HG02884 (cell line): ENCODE measurements around the gene RIN3.
"Not testable (repeated sequence)": the region's sequence is repeated elsewhere in the genome, so short reads cannot be mapped to it uniquely, and the experiment has no call there.

Source experiments
- ATAC-seq: cut with Tn5 transposase; IDR thresholded peaks from one replicate; pipeline ENCODE4 v1.9.1; 2021; ENCODE audit warnings: mild to moderate bottlenecking, moderate library complexity; ENCODE audit not compliant: unreplicated experiment

The RIN3 gene

DNA sequence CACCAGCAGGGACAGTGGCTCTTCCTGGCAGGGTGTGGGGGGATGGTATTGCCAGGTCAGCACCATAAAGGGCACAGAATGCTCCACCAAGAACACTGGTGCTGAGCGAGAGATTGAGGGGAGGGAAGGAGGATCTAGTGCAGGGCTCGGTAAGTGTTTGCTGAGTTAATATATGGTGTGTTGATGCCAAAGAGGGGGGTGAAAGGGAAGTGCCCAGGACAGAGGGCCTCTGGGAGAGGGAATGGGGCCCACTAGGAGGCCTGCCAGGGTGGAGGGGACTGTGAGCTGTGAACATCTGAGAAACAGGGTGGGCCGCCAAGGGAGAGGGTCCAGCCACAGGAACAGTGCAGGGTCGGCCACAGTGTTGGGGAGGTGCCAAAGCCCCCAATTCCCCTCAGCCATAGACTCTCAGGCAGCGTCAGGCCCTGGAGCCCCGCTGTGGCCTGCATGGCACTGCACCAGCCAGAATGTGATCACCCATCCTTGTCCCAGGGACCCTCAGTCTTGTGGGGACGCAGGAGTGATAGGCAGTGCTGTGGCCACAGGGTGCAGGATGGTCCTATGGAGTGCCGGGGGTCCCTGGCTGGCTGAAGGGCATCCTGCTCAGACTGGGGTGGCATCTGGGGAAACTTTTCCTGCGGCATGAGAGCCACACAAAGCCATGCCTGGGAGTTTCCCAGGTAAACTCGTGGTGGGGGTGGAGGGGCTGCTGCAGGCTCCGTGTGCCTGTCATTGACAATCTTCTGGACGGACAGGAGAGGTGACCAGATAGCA lies 11.9 kb downstream of the RIN3 start:
- ATAC-seq = no peak

DNA sequence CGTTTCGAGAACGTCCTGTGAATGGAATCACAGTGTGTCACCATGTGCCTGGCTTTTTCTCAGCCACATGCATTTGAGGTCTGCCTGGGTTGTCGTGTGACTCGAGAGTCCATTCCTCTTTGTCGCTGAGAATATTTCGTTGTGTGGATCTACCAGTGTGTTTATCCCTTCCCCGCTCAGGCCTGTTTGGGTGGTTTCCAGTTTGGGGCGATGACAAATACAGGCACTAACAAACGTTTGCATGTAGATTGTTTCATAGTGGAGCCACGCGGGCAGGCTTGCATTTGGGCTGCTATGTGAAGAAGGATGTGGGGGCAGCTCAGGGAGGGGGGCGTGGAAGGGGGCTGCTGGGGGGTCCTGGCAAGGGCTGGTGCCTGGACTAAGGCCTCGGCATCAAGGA lies 14.1 kb downstream of the RIN3 start:
- ATAC-seq = no peak

DNA sequence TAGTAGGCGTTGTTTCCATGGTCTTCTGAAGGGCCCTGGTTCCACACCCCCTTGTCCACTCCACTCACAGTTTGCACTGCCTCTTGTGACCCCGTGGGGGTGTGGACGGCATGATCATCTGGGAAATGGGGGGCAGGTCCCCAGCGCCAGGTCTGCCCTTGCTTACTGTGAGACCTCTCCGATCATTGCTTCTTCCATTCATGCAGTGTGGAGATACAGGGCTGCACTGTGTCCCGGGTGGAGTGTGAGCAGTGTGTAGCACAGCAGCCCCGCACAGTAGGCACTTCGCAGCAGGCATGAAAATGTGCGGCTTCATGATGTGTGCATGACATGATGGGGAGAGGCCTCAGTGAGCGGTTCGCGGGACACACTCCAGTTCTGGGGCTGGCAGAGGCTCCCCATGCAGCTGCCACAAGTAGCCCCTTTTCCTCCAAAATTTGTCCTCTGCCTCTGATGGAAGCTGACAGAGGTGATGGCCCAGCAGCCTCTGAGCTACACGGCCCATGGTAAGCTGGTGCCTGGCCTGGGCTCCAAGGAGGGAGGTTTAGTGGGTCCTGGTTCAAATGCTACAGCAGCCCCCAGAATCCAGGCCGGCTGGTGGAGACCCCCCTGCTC lies 15.0 kb downstream of the RIN3 start:
- no peak for ATAC-seq

DNA sequence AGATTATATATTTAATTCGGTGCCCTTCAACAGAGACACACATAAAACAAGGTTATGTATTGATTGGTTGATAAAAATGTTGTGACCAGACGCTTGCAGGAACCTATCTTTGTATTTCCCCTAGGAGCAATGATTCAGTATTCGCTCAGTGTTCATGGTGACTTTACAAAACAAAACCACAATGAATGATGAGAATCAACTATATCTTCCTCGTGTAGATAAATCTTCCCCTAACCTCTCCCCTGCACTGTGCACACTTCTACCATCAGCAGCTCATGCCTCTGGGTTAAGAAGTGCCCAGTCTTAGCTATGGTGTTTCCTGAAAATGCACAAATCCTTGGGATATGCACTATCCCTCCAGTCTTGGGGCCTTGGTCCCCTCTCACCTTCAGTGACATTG lies 16.3 kb downstream of the RIN3 start:
- ATAC-seq = no peak

DNA sequence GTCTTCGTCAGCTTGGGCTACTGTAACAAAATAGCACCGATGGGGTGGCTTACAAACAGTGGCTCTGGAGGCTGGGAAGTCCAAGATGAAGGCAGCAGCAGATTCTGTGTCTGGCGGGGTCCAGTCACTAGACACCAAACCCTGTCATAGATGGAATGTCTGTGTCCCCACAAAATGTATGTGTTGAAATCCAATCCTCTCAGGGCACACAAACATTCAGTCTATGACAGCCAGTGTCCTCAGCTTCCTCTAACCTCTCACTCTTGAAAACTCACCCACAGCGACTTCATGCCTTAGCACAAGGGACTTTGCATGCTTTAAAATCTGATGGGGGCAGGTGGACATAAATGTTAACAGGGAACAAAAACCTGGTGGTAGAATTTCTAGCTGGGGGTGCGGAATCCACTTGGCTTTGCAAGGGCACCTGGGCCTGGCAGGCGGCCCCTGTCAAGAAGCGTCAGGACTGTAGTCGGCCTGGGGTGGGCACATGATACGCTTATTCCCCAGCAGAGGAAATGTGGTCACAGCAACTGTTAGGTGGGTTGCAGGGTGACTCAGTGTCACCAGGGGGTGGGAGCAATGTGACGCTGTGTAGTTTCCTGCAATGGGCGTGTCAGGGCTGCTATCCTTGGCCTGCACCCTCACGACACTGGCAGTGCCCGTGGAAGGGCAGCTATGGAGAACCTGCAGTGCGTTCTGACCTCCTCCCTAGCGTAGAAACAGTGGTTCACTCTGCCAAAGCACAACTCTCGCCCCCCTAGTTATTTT lies 17.7 kb downstream of the RIN3 start:
- no peak for ATAC-seq

DNA sequence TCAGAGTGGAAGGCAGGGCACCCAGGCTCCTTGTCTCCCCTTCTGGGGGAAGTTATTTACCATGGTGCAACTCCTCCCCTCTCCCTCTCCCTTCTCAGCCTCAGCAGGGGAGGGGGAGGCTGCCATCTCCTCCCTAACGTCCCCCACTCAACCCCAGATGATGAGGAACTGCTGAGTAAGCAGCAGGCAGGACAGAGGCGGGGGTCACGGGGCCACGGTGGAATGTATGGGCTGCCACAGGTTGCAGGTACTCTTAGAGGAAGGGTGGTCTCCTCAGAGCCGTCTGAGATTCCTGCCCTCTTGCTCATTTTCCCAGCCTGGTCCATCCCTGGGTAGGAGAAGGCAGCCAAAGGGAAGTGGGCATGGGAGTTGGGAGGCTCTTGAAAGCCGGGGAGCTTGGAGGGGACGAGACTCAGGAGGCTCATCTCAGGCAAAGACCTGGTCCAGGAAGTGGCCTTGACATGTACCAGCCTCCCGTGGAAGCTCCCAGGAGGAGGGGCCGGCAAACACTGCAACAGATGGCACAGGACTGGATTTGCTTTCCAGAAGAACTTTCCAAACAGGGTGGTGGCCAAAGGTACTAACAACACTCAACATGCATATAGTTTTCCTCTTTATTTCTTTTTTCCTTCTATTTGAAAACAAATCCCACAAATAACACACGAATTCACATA lies 19.0 kb downstream of the RIN3 start:
- no peak for ATAC-seq

DNA sequence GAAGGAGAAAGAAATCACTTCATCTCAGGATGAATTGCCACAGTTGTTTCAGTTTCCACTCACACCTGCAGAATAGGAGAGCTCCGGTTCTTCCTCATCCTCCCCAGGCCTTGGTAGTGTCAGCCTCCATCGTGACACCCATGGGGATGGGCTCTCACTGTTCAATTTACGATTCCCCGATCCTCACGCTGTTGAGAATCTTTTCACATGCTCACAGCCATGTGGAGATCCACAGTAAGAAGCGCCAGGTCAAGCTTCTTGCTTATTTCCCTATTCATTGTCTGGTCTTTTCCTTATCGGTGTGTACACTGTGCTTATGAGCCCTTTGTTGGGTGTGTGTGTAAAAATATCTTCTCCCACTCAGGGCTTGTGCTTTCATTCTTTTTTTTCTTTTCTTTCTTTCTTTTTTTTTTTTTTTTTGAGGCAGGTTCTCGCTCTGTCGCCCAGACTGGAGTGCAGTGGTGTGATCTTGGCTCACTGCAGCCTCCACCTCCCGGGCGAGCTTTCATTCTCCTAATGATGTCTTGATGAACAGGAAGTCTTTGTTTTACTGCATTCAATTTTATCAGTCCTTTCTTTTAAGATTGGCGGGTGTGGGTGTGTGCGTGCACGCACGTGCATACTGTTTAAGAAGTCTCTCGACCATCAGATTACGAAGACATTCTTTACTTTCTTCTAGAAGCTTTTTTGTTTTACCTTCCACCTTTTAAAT lies 21.5 kb downstream of the RIN3 start:
- ATAC-seq = no peak

DNA sequence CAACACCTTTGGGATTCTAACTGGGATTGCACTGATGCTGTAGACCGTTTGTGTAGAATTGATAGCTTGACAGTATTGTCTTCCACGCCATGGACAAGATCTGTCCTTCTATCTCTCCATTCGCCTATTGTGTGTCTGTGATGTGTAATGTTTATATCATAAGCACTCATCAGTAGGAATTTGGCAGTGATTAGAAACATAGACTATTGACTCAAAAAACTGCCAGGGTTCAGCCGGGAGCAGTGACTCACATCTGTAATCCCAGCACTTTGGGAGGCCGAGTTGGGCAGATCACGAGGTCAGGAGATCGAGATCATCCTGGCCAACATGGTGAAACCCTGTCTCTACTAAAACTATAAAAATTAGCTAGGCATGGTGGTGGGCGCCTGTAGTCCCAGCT lies 22.6 kb downstream of the RIN3 start:
- not testable (repeated sequence) for ATAC-seq

DNA sequence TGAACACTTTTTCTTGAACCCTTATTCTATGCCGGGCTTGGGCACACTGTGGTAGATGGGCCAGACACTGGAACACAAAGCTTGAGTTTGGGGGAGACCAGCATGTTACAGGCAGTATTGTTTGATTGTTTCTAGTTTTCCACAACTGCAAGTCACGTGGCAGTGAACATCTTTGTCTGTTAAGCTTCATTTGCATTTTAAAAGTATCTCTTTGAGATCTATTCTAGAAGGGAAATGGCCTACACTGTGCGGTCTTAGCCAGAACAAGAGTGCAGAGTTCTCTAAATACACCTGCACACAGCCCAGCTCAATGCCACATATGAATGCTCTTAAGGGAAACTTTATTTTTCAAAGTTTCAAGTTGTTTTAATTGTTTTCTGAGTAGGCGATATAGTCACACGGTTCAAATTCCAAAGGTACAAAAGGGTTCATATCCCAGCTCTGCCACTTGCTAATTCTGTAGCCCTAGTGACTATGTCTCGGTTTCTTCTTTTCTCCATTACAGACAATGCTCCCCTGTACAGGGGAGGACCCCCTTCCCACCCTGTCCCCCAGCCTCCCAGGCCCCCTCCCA lies 24.9 kb downstream of the RIN3 start:
- peak; percentile 85 for ATAC-seq

DNA sequence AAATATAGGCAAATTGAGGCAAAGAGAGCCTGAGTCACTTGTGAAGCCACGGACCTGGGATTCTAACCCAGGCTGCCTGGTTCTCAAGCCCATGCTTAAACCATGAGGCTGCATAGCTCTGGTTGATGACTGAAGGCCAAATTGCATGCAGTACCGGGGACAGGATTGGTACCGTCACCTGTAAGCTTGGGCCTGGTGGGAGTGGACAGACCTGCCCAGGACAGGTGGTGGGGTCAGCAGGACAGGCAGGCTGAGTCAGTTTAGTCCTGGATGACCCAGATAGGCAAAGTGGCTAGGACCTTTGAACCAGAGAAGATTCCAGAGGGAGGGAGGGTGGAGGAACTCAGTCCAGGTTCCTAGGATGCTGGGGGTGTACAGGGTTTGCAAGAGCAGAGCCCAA lies 25.8 kb downstream of the RIN3 start:
- no peak for ATAC-seq

DNA sequence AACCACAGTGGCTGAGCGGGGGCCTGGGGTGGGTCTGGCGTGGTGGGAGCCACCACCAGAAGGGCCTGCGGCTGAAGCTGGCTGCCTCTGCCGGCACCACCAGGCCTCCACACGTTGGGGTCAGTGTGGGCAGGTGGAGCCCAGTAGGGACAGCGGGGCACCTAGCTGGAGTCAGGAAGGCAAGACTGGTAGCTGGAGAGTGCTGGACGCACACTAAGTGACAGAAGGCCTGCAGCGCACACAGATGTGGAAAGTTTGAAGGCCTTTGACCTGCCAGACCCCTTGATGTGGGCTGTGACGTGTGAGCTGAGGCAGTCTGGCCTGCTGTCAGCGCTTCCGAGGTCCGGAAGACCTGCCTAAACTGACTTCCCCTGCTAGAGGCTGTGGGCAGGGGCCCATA lies 26.3 kb downstream of the RIN3 start:
- ATAC-seq = no peak

DNA sequence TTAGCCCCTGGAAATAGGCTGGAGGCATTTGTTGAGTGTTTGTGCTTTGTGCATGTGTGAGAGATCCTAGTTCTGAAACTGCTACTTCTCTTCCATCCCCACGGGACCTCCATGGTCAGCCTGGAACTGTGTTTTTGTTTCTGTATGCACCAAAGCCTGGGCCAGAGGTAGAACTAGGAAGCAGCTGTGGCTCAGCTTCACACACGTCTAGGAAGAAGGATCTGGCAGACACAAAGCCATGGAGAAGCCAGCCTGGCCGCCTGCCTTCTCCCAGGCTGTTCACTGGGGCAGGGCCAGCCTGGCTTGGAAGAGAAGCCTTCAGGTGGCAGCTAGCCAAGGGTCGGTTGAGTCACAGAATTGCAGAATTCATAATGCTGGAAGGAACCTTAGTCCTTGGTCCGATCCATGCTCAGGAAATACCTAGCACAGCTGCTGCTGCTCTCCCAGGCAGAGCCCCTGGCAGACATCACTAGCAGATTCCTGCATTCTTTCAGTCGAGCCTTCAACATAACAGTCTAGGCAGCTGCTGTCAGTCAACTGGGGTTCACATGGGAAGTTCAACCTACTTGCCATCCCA lies 27.0 kb downstream of the RIN3 start:
- ATAC-seq = no peak

DNA sequence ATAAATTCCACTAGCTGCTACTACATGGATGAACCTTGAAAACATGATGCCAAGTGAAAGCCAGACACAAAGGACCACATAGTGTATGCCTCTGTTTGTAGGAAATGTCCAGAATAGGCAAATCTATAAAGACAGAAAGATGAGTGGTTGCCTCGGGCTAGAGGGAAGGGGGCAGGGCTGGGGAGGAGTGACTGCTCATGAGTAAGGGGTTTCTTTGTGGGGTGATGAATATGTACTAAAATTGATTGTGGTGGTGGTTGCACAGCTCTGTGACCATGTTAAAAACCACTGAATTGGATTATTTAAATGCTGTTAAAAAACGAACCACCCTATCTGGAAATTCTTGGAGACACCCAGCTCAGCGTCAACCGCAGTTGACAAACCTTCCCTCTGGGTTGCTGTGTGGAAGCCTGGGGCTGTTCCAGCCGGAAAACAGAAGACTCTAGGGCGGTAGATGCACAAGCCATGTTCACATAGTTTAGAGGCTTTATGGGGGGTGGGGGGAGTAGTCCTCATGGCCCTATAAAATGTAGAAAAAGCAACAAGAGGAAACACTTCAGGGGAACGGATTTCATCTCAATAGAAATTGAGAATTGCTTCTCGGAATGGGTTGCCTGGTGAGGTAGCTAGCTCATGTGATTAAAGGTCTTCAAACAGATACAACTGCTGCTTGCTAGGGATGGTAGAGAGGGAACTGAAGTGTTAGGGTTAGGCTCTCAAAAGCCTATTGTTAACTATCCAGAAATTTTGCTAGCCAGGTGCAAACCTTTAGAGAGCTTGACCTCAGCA lies 29.4 kb downstream of the RIN3 start:
- no peak for ATAC-seq

DNA sequence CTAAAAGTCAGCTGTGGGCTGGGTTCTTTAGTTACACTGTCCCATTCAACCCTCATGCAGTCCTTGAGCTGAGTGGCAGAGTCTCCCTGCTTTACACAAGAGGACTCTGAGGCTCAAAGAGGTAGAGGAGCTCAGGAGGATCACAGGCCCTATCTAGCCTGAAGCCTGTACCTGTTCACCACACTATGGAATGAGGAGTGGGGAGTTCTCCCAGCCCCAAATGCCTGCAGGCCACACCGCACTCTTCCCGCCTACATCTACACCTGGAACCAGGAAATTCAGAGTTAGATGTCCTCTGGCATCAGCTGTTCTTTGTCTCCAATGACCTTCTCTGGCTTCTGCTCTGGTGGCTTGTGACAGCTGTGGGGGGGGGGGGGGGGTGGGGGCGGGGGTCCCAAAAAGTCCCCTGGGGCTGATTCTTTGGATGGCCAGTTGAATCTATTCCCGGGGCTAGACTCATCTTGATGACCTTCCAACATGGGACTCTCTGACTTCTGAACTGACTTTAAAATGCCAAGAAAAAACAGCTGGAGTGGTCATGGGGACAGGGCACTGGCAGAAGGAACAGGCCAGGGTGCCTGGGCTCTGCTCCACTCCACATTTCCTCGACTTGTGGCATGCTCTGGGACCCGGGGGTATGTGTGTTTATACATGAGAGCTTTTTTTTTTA lies 30.6 kb downstream of the RIN3 start:
- ATAC-seq = no peak

DNA sequence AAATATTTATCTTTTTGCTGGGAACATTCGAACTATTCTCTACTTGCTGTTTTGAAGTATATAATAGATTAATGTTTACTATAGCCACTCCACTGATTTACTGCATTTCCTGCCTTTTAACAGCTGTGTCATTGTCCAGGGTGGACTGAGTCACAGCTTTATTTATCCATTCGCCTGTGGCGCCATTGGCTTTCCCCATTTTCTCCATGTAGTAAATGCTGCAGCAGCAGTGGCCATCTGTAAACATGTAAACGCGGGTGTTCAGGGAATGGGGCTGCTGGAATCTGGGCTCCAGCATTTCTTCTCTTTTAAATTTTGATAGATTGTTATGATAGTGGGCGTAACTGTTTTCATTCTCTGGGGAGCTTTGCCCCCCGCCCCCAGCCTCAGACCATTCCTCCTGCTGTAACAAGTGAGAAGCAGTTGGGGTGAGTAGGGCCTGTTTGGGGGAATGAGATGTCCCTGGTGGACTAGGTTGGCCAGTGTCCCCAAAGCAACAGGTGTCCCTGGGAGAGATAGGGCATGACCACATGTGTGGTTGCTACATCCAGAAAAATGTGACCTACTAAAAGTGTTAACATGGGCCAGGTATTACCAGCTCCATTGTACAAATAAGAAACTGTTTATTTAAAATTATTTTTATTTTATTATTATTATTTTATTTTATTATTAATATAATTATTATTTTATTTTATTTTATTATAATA lies 32.9 kb downstream of the RIN3 start:
- no peak for ATAC-seq

DNA sequence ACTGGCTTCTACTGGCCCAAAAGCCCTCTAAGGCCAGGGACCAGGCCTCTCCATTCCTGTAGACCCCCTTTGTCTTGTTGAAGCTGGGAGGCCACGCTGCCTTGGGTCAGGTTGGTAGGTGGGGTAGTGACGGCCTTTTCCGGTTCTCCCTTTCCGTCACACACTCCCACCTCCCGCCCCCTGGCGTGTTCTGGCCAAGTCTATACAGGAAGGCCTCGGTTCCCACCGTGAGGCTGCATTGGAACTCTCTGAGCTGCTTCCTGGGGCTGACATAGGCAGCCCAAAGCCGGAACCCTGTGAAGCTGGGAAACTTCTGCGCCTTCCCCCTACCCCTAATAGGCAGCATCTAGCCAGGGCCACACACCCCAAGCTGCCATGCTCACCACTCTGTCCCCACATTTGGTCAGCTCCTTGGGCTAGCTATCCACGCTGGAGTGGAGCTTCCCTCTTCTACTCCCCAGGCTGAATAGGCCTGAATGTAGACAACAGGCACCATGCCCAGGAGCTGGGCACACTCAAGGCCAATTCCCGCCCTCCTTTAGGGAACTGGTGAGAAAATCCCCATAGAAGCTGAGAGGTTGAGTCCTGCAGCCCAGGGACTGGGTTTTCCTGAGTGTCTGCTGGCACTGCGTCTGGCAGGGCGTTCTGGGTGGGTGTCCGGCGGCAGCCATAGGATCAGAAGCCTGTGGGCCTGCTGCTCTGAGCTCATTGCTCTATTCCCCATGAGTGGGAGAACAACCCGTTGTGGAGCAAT lies 35.7 kb downstream of the RIN3 start:
- no peak for ATAC-seq

DNA sequence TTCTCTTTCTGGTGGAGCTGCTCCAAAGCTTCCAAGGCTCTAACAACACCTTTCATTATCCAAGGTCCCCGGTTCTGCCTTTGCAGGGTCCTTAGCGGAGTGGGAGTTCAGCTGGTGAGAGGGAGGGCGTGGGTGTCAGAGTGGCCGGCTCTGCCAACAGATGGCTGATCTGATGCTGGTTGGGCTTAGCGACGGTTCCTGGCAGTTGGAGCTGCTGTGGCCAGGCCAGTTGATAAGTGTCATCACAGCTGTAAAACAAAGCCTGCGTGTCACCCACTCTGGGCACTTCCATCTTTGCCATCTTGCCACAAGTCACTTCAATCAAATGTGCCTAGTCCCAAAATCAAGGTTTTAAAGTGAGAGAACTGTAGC lies 36.3 kb downstream of the RIN3 start:
- ATAC-seq = no peak
